WERI-Rb-1 (cell line): ENCODE data around the gene IGFBP6.
A peak's percentile ranks its signal among the peaks of the same experiment; 100 is the strongest.

Experiments
- DNase-seq: peaks from one replicate; pipeline ENCODE4 v3.0.0-alpha.2; 2020
- H3K27ac ChIP-seq: fragments of 250-450 bp; sonication (Bioruptor Pico); 2 replicates; pipeline ENCODE4 v1.5.1; 2020; ENCODE audit warnings: mild to moderate bottlenecking, moderate library complexity
- H3K27me3 ChIP-seq: fragments of 250-450 bp; sonication (Bioruptor Pico); 2 replicates; pipeline ENCODE4 v1.5.1; 2021; ENCODE audit warnings: mild to moderate bottlenecking, low read depth, moderate library complexity; ENCODE audit not compliant: insufficient read depth, severe bottlenecking
- H3K36me3 ChIP-seq: fragments of 250-450 bp; sonication (Bioruptor Pico); 2 replicates; pipeline ENCODE4 v1.5.1; 2020; ENCODE audit warnings: mild to moderate bottlenecking, moderate library complexity
- H3K4me3 ChIP-seq: 2 replicates; pipeline ENCODE4 v1.5.1; 2011; ENCODE audit warnings: low read depth, mild to moderate bottlenecking, control low read depth, low read length
- H3K9me3 ChIP-seq: fragments of 250-450 bp; sonication (Bioruptor Pico); 2 replicates; pipeline ENCODE4 v1.5.1; 2021; ENCODE audit warnings: mild to moderate bottlenecking, moderate library complexity; ENCODE audit not compliant: severe bottlenecking
- CTCF ChIP-seq: IDR thresholded peaks from 2 replicates; pipeline ENCODE4 v1.5.1; 2011; ENCODE audit warnings: low read depth, mild to moderate bottlenecking, control low read depth, inconsistent platforms, low read length

The IGFBP6 gene

GRCh38 chr12:53115891-53116648 is 18.6 kb downstream of the IGFBP6 start:
- Histone ChIP-seq H3K9me3 (no peaks in the 10 kb centered on the region), H3K4me3 (no peak overlapping the region), H3K36me3 (no peaks in the 10 kb centered on the region), H3K27me3 (no peaks in the 10 kb centered on the region), H3K27ac (no peak overlapping the region)
- DNase-seq: no peak
- TF ChIP-seq CTCF: no peak

GRCh38 chr12:53118751-53119300 is 21.4 kb downstream of the IGFBP6 start:
- DNase-seq: no peak
- no peaks in the 10 kb centered on the region for H3K36me3 ChIP-seq

GRCh38 chr12:53120685-53121525 is 23.4 kb downstream of the IGFBP6 start:
- no peaks in the 10 kb centered on the region for H3K36me3 ChIP-seq
- no peak overlapping the region for H3K4me3 ChIP-seq
- H3K27ac ChIP-seq: no peak overlapping the region; the same call in 1 of the 2 replicates
- no peak for TF ChIP-seq CTCF
- no peaks in the 10 kb centered on the region for H3K27me3 ChIP-seq
- no peaks in the 10 kb centered on the region for H3K9me3 ChIP-seq
- DNase-seq: no peak

More at GRCh38 chr12:53118751-53119300, 21.4 kb downstream of the IGFBP6 start:
- no peak for TF ChIP-seq CTCF
- Histone ChIP-seq H3K4me3 (no peak overlapping the region), H3K9me3 (no peaks in the 10 kb centered on the region), H3K27ac (no peak overlapping the region), H3K27me3 (no peaks in the 10 kb centered on the region)

GRCh38 chr12:53122961-53123468 is 25.5 kb downstream of the IGFBP6 start:
- DNase-seq: no peak
- peak overlapping the region; percentile 51 for H3K27ac ChIP-seq
- TF ChIP-seq CTCF: no peak

GRCh38 chr12:53123578-53124351 is 26.3 kb downstream of the IGFBP6 start:
- TF ChIP-seq CTCF: no peak
- H3K27me3 ChIP-seq: no peaks in the 10 kb centered on the region
- no peak for DNase-seq
- H3K4me3 ChIP-seq: no peak overlapping the region
- no peaks in the 10 kb centered on the region for H3K36me3 ChIP-seq
- no peaks in the 10 kb centered on the region for H3K9me3 ChIP-seq
- H3K27ac ChIP-seq: no peak overlapping the region

More at GRCh38 chr12:53122961-53123468, 25.5 kb downstream of the IGFBP6 start:
- H3K9me3 ChIP-seq: no peaks in the 10 kb centered on the region
- no peaks in the 10 kb centered on the region for H3K27me3 ChIP-seq
- H3K4me3 ChIP-seq: no peak overlapping the region
- no peaks in the 10 kb centered on the region for H3K36me3 ChIP-seq
